ENCODE results near the gene SRRT. TPM values are rescaled to one million over a fixed set of nuclear protein-coding genes. Genes with fewer than 3 reads are reported as not detected.

The SRRT gene
- total RNA-seq, 1 donor from 2014 or later = 60.4 TPM

DNA sequence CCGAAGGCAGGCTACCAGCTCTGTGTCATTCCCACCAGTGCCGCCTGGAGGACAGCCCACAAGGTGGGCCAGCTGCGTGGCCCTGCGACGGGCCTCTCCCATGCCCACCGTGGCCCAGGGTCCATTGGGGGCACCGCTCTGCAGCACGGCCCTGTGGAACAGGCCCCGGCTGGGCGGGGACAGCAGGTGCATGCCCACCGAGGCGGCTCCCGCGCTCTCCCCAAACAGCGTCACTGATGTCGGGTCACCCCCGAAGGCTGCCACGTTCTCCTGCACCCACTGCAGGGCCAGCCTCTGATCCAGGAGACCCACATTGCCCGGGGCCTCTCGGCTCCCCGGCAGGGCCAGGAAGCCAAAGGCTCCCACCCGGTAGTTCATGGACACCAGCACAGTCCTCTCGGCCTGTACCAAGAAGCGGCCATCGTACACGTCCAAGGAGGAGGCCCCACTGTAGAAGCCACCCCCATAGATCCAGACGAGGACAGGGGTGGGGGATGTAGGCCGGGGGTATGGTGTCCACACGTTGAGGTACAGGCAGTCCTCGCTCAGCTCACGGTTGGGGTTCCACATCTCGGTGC, 18.5 kb downstream of the SRRT start:
- H3K27ac ChIP-seq = no peak overlapping the region
- H3K4me3 ChIP-seq = no peak overlapping the region
- no peak for DNase-seq (ENCODE audit: low spot score)
- TF ChIP-seq EZH2 (IDR thresholded peaks at IDR 0.05) = no peak
- TF ChIP-seq EZH2phosphoT487 (IDR thresholded peaks at IDR 0.05) = no peak
- TF ChIP-seq, protein P1, sequence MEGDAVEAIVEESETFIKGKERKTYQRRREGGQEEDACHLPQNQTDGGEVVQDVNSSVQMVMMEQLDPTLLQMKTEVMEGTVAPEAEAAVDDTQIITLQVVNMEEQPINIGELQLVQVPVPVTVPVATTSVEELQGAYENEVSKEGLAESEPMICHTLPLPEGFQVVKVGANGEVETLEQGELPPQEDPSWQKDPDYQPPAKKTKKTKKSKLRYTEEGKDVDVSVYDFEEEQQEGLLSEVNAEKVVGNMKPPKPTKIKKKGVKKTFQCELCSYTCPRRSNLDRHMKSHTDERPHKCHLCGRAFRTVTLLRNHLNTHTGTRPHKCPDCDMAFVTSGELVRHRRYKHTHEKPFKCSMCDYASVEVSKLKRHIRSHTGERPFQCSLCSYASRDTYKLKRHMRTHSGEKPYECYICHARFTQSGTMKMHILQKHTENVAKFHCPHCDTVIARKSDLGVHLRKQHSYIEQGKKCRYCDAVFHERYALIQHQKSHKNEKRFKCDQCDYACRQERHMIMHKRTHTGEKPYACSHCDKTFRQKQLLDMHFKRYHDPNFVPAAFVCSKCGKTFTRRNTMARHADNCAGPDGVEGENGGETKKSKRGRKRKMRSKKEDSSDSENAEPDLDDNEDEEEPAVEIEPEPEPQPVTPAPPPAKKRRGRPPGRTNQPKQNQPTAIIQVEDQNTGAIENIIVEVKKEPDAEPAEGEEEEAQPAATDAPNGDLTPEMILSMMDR (IDR thresholded peaks at IDR 0.05) = no peak
- H3K27me3 ChIP-seq = peaks cover 34% of the 10 kb centered on the region
- H3K4me1 ChIP-seq = peaks cover 17% of the 10 kb centered on the region
- Mint-ChIP-seq H3K4me1 (peaks cover 31% of the 10 kb centered on the region), H3K9me3 (no peaks in the 10 kb centered on the region), H3K27ac (no peak overlapping the region), H3K36me3 (peaks cover 2% of the 10 kb centered on the region), H3K27me3 (ENCODE audit: insufficient read depth, low read depth) (peaks cover 26% of the 10 kb centered on the region), H3K4me3 (peak overlapping the region; percentile 1)
- H2AFZ ChIP-seq (replicated peaks) = no peak overlapping the region
- H3K4me2 ChIP-seq = no peak overlapping the region
- H4K20me1 ChIP-seq (ENCODE audit: low read depth) = peaks cover 12% of the 10 kb centered on the region
- H3K9me3 ChIP-seq (ENCODE audit: low read depth) = no peaks in the 10 kb centered on the region
- H3K36me3 ChIP-seq = no peaks in the 10 kb centered on the region
- peaks cover 8% of the 10 kb centered on the region for H3K79me2 ChIP-seq (ENCODE audit: low read depth)
- H3F3A ChIP-seq (ENCODE audit: low read depth) = peaks cover 34% of the 10 kb centered on the region
- H3K9ac ChIP-seq = no peak overlapping the region

DNA sequence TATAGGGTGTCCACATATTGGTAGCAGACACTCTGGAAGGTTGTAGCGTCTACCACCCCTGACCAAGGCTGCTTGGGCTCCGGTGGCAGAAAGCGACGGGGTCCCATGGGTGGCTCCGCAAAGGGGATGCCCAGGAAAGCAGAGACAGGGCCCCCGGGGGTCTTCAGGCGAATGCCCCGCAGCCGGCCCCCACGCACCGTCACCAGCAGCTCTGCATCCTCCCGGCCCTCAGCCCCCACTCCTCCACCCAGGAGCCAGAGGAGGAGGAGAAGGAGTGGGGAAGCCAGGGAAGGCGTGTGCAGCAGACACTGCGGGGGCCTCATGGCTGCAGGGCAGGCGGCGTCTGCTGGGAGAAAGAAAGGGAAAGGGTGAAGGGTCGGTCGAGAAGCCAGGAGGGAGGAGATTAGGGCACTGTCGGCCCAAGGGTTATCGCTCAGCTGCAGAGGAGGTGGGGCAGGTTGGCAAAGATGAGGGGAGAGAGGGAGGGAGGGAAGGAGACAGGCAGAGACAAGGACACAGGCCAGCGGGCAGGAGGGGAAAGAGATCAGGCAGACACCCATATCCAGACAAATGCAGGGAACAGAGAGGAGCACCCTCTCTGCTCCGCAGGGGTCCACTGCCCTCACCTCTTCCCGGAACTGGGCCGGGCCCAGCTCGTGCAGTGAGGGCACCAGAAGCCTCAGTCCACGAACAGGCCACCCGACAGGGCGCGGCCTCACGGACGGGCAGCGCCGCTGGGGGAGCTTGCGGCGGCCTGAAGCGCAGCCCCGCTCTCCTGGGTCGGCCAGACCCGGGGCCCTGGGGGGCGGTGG, 19.2 kb downstream of the SRRT start:
- peaks cover 27% of the 10 kb centered on the region for H3K4me1 Mint-ChIP-seq
- Histone ChIP-seq H2AFZ (replicated peaks) (no peak overlapping the region), H3K4me3 (peak overlapping the region; percentile 51)

DNA sequence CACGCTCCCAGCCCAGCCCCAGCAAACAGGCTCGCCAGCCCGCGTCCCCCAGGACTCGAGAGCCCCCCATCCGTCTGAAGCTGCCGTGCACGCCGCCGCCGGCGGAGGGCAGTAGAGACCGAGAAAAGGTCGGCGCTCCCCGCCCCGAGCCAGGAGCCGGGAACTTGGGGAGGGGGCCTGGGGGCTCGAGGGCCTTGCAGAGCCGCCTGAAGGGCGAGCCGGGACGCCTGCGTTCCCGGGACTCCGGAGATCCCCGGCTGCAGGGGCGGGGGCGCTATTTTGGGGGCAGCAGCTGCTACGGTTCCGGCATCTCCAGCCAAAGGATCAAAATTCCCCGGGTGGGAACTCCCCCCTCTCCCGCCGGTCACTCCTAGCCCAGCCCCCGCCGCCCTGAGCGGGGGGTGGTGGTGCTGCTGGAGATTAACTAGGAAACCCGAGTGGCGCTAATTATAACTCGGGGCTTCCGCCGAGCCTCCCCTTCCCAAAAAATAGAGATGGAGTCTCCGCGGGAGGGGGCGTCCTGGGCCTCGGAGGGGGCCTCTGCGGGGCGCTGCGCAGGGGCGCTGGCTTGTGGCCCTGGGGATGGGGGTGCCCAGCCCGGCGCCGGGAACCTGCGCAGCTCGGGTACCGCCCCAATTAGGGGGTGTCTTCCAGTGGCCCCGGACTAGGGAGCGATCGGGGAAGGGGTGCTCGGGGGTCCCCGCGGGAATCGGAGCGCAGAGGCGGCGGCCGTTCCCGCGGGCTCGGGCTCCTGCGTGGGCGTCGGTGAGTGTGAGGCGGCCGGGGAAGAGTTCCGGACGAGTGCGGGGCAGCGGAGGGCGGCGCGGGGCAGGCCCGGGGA, 20.2 kb downstream of the SRRT start:
- Histone ChIP-seq H3K9me3 (ENCODE audit: low read depth) (no peaks in the 10 kb centered on the region), H3K27me3 (peaks cover 34% of the 10 kb centered on the region), H3K36me3 (no peaks in the 10 kb centered on the region), H3K27ac (no peak overlapping the region), H2AFZ (replicated peaks) (no peak overlapping the region), H4K20me1 (ENCODE audit: low read depth) (peaks cover 5% of the 10 kb centered on the region), H3K4me3 (peak overlapping the region; percentile 51), H3K79me2 (ENCODE audit: low read depth) (no peaks in the 10 kb centered on the region), H3K9ac (no peak overlapping the region), H3K4me2 (peak overlapping the region; percentile 86), H3K4me1 (peaks cover 8% of the 10 kb centered on the region), H3F3A (ENCODE audit: low read depth) (peaks cover 20% of the 10 kb centered on the region)
- peak; percentile 93 for DNase-seq (ENCODE audit: low spot score)
- Mint-ChIP-seq H3K36me3 (no peaks in the 10 kb centered on the region), H3K27ac (no peak overlapping the region), H3K9me3 (no peaks in the 10 kb centered on the region), H3K4me3 (no peak overlapping the region), H3K27me3 (ENCODE audit: insufficient read depth, low read depth) (peaks cover 28% of the 10 kb centered on the region), H3K4me1 (peaks cover 27% of the 10 kb centered on the region)
- TF ChIP-seq, protein P1 (IDR thresholded peaks at IDR 0.05) = peak; percentile 93
- peak; percentile 95 for TF ChIP-seq EZH2 (IDR thresholded peaks at IDR 0.05)
- TF ChIP-seq EZH2phosphoT487 (IDR thresholded peaks at IDR 0.05) = peak; percentile 89

More for the DNA sequence above, 19.2 kb downstream of the SRRT start:
- Histone ChIP-seq H3K4me1 (peaks cover 10% of the 10 kb centered on the region), H3F3A (ENCODE audit: low read depth) (peaks cover 27% of the 10 kb centered on the region), H3K79me2 (ENCODE audit: low read depth) (peaks cover under 1% of the 10 kb centered on the region), H3K4me2 (peak overlapping the region; percentile 86), H3K9ac (no peak overlapping the region), H3K27me3 (peaks cover 34% of the 10 kb centered on the region), H4K20me1 (ENCODE audit: low read depth) (peaks cover 5% of the 10 kb centered on the region), H3K27ac (no peak overlapping the region), H3K9me3 (ENCODE audit: low read depth) (no peaks in the 10 kb centered on the region), H3K36me3 (no peaks in the 10 kb centered on the region)
- H3K36me3 Mint-ChIP-seq = no peaks in the 10 kb centered on the region
- TF ChIP-seq EZH2phosphoT487 (IDR thresholded peaks at IDR 0.05) (no peak), EZH2 (IDR thresholded peaks at IDR 0.05) (no peak)
- TF ChIP-seq, protein P1 (IDR thresholded peaks at IDR 0.05) = no peak
- peaks cover 29% of the 10 kb centered on the region for H3K27me3 Mint-ChIP-seq (ENCODE audit: insufficient read depth, low read depth)
- H3K27ac Mint-ChIP-seq = peak overlapping the region; percentile 90
- DNase-seq (ENCODE audit: low spot score) = peak; percentile 51
- peak overlapping the region; percentile 69 for H3K4me3 Mint-ChIP-seq
- no peaks in the 10 kb centered on the region for H3K9me3 Mint-ChIP-seq
